GM18508 (cell line): ENCODE results near the gene SV2B.
A peak's percentile ranks its signal among the peaks of the same experiment; 100 is the strongest.

ENCODE experiments used
- ATAC-seq: cut with Tn5 transposase; IDR thresholded peaks from one replicate; pipeline ENCODE4 v1.9.1; 2021; ENCODE audit warnings: moderate number of reproducible peaks; ENCODE audit not compliant: insufficient read depth, unreplicated experiment

SV2B gene

DNA sequence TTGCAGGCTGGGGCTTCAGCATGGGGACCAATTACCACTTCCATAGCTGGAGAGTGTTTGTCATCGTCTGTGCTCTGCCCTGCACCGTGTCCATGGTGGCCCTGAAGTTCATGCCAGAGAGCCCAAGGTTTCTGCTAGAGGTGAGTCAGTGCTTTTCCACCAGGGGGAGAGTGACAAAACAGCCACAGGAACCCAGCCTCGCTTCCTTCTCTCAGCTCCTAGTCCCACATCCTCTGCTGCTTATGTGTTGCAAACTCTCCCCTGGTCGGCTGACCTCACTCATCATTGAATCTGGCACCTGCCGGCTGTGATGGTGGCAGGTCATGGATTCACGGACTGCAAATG lies 158.3 kb downstream of the SV2B start:
- no peak for ATAC-seq

DNA sequence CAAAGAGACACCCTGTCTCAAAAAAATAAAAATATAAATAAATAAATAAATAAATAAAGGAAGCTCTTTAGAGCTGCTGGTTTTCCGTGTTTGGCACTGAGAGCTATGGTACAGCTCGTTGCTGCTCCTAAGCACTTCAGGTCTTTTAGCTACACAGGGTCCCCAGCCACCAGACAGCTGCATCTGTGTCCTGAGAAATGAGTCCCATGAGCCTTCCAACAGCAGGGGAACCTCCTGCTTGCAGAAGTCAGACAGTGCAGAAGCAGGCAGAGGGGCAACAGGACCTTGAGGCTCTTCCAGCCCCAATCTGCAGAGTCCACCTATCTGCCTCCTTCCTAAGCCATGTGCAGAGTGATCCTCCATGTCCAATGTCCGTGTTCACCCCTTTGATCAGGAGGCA lies 159.0 kb downstream of the SV2B start:
- no peak for ATAC-seq

DNA sequence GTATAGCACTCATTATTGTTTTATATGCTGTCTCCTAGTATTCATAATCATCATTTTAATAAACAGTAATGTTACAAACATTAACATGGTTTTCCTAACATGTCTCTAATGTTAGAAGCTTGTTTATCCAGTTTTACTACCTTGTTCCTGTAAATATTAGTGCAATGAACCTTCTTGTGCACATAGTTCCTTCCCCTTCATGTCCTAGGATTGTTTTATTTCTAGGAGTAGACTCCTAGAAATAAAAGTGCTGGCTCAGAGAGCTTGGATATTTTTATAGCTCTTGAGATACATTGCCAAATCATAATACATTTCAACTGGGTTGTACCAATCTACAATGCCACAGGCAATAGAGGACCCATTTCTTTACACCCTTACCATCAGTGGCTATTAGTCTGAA lies 161.3 kb downstream of the SV2B start:
- no peak for ATAC-seq

DNA sequence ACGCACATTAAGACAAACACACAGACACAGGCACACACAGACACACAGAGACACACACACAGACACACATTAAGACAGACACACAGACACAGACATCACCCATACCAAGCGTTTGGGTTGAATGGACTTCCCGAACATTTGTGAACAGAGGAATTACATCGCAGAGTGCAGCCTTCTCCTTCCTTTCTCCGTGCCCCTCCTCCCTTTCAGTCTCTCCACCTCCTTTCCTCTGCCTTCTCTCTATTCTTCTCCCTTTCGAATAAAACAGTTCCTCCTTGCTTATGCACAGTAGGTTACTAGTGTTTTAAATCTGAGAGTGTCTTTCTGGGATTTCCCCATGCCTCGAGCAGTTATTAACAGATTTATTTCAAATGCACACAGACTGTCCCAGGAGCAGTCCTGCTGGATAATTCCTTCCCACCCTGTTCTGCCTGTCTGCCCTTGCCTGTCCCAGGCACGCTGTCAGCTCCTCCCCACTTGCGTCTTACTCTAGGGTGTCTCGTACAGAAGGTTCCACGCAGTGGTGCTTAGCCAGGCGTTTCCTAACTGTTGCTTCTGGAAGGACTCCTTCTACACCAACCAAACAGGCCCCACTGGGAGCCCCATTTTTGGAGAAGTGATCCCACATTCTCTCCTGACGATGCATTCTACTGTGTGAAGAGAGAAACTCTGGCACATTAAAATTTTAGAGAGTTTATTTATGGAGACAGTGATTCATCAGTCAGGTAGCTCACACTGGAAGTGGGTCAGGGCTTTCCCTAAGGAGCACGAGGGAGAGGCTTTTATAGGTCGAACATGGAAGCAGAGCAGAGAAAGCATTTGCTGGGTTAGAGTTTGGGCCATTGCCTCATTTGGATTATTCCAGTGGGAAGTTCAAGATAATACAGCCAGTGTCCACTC lies 163.8 kb downstream of the SV2B start:
- ATAC-seq, result no peak

DNA sequence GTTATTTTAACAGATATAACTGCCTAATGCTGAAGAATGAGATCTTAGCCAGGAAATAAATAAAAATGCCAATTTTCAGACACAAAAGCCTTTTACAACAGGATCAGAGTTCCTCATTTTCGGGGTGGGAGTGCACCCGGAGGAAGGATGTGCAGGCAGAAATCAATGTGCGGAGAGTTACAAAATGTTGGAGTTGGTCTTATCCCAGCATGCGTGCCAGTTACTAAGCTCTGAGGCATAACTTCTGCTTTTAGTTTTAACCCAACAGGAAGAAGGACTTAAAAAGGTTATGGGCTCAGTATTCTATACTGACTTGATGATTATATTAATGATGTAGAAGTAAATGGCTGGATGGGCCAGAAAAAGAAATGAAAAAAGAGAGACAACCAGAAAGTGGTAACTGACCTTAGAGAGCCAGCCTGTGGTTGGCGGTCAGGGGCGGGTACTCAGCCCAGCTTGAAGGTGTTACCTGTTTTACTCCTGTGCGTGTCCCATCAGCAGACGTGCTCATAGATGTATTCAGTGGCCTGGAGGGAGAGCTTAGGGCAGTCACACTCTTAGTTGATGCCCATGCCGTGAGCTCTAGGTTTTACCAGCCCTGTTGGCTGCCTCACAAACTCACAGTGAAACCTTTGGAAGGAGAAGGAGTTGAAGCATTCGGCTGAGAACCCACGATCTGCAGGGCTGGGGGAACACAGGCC lies 164.7 kb downstream of the SV2B start:
- ATAC-seq, result no peak

DNA sequence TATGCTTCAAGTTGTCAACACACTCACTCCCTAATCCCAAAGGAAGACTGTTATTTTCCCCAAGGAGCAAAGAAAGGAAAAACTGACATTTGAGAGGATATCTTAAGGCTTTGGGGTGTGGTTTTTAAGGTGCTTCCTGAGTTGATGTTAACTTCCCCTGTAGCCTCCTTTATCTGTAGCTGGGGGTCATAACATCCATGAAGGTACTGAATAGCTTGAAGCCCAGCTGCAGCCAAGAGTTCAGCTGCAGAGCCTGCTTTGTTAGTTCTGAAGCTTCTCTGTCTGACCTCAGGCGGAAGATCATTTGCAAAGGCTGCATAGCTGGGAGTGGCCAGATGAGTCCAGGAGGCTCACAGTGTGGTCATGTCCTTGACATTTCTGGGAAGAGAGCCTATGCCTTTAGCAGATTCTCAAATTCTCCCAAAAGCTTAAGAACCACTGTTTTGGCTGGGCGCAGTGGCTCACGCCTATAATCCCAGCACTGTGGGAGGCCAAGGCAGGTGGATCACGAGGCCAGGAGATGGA lies 165.4 kb downstream of the SV2B start:
- no peak for ATAC-seq

DNA sequence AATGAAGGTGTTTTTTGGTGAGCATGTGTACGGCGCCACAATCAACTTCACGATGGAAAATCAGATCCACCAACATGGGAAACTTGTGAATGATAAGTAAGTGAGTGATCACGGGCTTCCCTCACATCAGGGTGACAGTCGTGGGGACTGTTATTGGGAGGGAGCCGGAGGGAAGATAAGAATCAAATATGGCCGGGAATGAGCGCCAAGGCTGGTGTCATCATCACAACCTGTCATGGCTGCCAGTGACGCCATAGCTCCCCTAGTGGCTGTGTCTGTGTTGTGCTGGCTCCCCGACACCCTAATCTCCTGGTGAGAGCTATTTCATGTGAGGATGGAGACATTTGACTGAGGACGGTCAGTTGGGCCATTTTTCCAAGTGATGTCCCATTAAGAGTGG lies 168.5 kb downstream of the SV2B start:
- no peak for ATAC-seq

DNA sequence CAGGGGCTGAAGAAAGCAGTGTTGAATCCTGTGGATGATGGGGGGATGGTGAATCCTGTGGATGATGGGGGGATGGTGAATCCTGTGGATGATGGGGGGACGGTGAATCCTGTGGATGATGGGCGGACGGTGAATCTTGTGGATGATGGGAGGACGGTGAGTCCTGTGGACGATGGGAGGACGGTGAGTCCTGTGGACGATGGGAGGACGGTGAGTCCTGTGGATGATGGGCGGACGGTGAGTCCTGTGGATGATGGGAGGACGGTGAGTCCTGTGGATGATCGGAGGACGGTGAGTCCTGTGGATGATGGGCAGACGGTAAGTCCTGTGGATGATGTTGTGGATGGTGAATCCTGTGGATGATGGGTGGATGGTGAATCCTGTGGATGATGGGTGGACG lies 170.7 kb downstream of the SV2B start:
- no peak for ATAC-seq

DNA sequence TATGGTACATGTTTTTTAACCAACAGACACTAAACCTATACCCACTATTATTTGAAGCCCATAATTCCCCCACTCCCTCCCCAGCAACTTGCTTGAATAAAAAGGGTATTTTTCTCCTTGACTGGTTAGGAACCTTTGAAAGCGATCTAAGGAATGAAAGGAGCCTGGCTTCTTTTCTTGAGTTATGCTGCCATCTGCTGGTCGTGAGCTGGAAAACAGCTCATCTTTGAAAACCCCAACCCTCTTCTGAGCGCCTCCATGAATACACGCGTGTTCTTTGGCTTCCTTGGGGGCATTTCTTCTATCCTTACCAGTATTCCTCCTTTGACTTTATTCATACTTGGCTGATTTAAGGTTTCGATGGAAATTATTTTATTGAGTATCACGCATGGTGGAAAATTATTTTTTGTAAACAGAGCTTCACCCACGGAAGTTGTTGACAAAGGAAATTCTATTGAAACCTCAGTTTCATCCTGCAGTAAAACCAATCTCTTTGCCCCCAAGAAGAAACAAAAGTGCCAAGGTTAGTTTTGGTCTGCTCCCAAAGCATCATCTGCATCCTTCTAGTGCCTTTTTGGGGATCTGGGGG lies 171.6 kb downstream of the SV2B start:
- ATAC-seq, result no peak

- ATAC-seq, result no peak
Measured at GRCh38 chr15:91275844-91276243, 175.8 kb downstream of the SV2B start.

- ATAC-seq, result no peak
Measured at GRCh38 chr15:91278951-91279350, 178.9 kb downstream of the SV2B start.

DNA sequence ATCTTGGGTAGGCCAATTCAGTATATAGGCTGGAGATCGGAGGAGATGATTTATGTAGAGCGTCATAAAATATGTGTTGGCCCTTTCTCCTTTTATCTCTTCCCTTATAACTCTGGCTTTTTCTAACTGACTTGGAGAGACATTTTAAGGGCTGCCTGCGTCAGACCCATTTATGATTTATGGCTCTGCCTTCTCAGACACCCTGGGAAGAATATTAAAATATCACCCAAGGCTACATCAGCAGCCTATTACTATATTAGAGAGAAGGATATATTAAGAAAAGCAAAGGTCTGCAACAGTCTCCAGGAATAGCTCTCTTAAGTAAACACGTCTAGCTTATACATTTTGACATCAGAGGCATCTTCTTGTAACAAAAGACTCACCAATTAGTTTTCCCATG lies 179.4 kb downstream of the SV2B start:
- no peak for ATAC-seq

- ATAC-seq, result no peak
Measured at GRCh38 chr15:91281947-91282346, 181.9 kb downstream of the SV2B start.

DNA sequence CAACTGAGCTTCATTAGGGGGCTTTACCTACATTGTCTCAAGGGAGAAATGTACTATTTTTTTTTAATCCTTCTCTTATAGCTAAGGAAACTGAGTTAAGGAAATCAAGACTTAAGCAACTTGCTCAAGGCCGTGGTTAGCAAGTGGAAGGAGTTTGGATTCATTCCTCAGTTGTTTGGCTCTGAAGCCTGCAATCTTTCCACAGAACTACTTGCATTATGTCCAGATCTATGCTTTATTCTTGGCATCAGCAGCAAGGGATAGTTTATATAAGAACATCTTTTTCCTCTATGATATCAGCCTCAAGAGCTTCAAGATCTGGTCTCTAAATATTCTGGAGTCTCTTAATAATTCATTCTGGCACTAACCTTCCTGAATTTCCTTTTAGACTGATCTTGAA lies 182.4 kb downstream of the SV2B start:
- no peak for ATAC-seq

GRCh38 chr15:91283155-91283554 lies 183.1 kb downstream of the SV2B start:
- no peak for ATAC-seq

DNA sequence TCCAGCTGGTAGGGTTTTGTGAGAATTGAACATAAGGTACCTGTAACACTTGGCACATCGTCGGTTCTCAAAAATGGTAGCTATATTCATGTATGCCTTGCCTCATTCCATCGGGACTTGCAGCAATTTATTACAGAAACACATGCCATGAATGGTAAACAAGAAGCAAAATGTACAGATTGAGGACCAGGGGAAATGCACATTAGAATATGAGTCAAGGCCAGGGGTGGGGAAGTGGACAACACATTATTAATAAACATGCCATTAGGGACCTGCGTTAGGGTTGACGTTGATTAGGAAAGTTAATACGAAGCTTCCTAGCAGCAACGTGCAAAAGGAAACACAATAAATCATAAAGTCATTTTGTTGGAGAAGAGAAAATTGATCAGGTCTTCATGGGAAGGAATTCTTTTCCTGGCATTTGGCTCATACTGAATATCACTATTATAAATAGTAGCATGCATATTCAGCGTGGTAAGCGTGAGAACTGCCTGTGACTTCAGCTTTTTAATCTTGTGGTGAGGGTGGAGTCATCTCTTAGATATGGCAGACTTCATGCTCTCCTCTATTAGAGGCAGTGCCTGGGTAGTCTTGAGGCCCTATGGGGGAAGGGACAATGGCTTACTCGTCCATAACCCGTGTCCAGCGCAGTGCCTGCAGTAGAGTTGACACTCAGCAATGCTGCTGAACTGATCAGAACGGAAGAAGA lies 184.9 kb downstream of the SV2B start:
- ATAC-seq, result no peak

GRCh38 chr15:91289324-91289723 lies 189.3 kb downstream of the SV2B start:
- ATAC-seq, result no peak

GRCh38 chr15:91290553-91290952 lies 190.5 kb downstream of the SV2B start:
- ATAC-seq, result no peak

GRCh38 chr15:91291673-91292072 lies 191.6 kb downstream of the SV2B start:
- peak; percentile 68 for ATAC-seq

DNA sequence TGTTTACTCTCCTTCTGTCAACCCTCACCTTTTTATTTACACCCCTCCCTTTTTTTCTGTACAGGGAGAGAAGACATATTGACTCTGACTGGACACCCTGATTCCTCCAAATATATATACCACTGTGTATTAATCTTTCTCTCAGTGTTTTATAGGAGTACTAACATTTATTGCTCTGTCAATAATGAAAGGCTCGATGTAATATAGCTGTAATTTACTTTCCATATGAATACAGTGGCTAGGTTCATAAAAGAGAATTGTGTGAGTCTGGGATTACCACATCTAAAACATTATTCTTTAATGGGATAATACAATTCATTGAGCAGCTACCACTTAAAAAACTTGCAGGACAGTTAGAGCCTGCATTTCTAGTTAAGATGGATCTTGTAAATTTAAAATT lies 194.3 kb downstream of the SV2B start:
- no peak for ATAC-seq

GRCh38 chr15:91294795-91295194 lies 194.7 kb downstream of the SV2B start:
- ATAC-seq, result no peak
